Germinal center (tissue), 1 donor: ENCODE data around the gene SMIM14.
"Not testable (repeated sequence)": the region's sequence is repeated elsewhere in the genome, so short reads cannot be mapped to it uniquely, and the experiment has no call there.

ENCODE experiments used
- DNase-seq: peaks from one replicate; pipeline ENCODE4 v3.0.0; 2012; ENCODE audit warnings: mixed read lengths, low spot score

SMIM14 gene

GRCh38 chr4:39638354-39639239, at the start of gene SMIM14:
TSS of gene SMIM14 (minus strand) at chr4:39638865. CDS start at chr4:39605145, 33,720 bp downstream.
- peak; percentile 87 for DNase-seq

GRCh38 chr4:39687014-39687413, 48.3 kb upstream of the SMIM14 start:
- DNase-seq = no peak

- no peak for DNase-seq
Observed at GRCh38 chr4:39685990-39686389, 47.3 kb upstream of the SMIM14 start.

- peak; percentile 68 for DNase-seq
Observed at GRCh38 chr4:39682138-39682537, 43.5 kb upstream of the SMIM14 start.

- not testable (repeated sequence) for DNase-seq
Observed at GRCh38 chr4:39681003-39681402, 42.3 kb upstream of the SMIM14 start.

GRCh38 chr4:39675681-39676080, 37.0 kb upstream of the SMIM14 start:
- DNase-seq = not testable (repeated sequence)

- not testable (repeated sequence) for DNase-seq
Observed at GRCh38 chr4:39670296-39670695, 31.6 kb upstream of the SMIM14 start.

- no peak for DNase-seq
Observed at GRCh38 chr4:39668887-39669286, 30.2 kb upstream of the SMIM14 start.

- DNase-seq = no peak
Observed at GRCh38 chr4:39667706-39668105, 29.0 kb upstream of the SMIM14 start.

GRCh38 chr4:39664828-39665731, 26.4 kb upstream of the SMIM14 start:
- no peak for DNase-seq

GRCh38 chr4:39662683-39663082, 24.0 kb upstream of the SMIM14 start:
- no peak for DNase-seq

- DNase-seq = no peak
Observed at GRCh38 chr4:39660757-39661156, 22.1 kb upstream of the SMIM14 start.

- DNase-seq = no peak
Observed at GRCh38 chr4:39660045-39660444, 21.4 kb upstream of the SMIM14 start.

- no peak for DNase-seq
Observed at GRCh38 chr4:39658756-39659155, 20.1 kb upstream of the SMIM14 start.

- peak; percentile 43 for DNase-seq
Observed at GRCh38 chr4:39657465-39657864, 18.8 kb upstream of the SMIM14 start.

GRCh38 chr4:39656638-39657037, 18.0 kb upstream of the SMIM14 start:
- not testable (repeated sequence) for DNase-seq

GRCh38 chr4:39655876-39656275, 17.2 kb upstream of the SMIM14 start:
- DNase-seq = no peak

- DNase-seq = no peak
Observed at GRCh38 chr4:39655211-39655610, 16.5 kb upstream of the SMIM14 start.

GRCh38 chr4:39651586-39651985, 12.9 kb upstream of the SMIM14 start:
- DNase-seq = not testable (repeated sequence)

GRCh38 chr4:39649639-39650265, 11.1 kb upstream of the SMIM14 start:
- no peak for DNase-seq

- DNase-seq = no peak
Observed at GRCh38 chr4:39648827-39649558, 10.3 kb upstream of the SMIM14 start.

GRCh38 chr4:39648213-39648612, 9.5 kb upstream of the SMIM14 start:
- DNase-seq = no peak
